ENCODE data around the gene LAMB1.
"Not testable (repeated sequence)": the region's sequence is repeated elsewhere in the genome, so short reads cannot be mapped to it uniquely, and the experiment has no call there.

LAMB1 gene

DNA sequence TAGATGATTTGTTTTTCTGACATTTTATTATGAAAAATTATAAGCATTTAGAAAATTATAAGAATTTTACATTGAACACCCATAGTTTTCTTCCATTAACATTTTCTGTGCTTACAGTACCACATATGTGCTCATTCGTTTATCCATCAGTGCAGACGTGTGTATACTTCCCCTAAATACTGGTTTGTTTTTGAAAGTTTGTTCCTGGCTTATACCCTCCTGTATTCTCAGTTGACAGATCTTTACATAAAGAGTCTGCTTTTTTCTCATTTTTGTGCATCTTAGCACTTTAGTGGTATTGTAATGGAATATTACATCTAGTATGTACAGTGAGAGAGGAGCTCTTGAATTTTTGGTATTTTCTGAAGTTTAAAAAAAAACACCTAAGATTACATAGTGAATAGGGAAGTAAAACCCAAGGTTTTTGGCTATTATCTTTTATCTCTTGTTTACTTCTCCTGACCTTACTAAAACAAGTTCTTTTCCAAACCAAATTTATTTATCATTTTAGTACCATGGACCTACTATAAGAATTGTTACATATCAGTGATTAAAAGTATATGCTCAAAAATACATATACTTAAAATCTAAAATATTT is 103.9 kb downstream of the LAMB1 start:
- TF ChIP-seq, protein P1, sequence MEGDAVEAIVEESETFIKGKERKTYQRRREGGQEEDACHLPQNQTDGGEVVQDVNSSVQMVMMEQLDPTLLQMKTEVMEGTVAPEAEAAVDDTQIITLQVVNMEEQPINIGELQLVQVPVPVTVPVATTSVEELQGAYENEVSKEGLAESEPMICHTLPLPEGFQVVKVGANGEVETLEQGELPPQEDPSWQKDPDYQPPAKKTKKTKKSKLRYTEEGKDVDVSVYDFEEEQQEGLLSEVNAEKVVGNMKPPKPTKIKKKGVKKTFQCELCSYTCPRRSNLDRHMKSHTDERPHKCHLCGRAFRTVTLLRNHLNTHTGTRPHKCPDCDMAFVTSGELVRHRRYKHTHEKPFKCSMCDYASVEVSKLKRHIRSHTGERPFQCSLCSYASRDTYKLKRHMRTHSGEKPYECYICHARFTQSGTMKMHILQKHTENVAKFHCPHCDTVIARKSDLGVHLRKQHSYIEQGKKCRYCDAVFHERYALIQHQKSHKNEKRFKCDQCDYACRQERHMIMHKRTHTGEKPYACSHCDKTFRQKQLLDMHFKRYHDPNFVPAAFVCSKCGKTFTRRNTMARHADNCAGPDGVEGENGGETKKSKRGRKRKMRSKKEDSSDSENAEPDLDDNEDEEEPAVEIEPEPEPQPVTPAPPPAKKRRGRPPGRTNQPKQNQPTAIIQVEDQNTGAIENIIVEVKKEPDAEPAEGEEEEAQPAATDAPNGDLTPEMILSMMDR (IDR thresholded peaks at IDR 0.05; ENCODE audit: insufficient read depth, low read depth, low read length, missing control alignments): no peak
- H3K4me3 ChIP-seq (ENCODE audit: low read depth, low read length): no peak overlapping the region
- DNase-seq (ENCODE audit: low read depth): no peak

- DNase-seq (ENCODE audit: low read depth): not testable (repeated sequence)
- H3K4me3 ChIP-seq (ENCODE audit: low read depth, low read length): peak overlapping the region; percentile 77
These were observed 110.6 kb downstream of the LAMB1 start for GRCh38 chr7:107892367-107892741.

GRCh38 chr7:107891636-107892366 is 111.2 kb downstream of the LAMB1 start:
- no peak for DNase-seq (ENCODE audit: low read depth)

GRCh38 chr7:107890962-107891635 is 111.9 kb downstream of the LAMB1 start, which contains the start of gene DLD:
TSS of gene DLD (plus strand) at chr7:107891183. CDS start at chr7:107891251, 68 bp downstream.
- H3K4me3 ChIP-seq (ENCODE audit: low read depth, low read length): peak within 1 kb of the TSS; percentile 77
- TF ChIP-seq, protein P1 (IDR thresholded peaks at IDR 0.05; ENCODE audit: insufficient read depth, low read depth, low read length, missing control alignments): no peak
- DNase-seq (ENCODE audit: low read depth): peak; percentile 93

More at GRCh38 chr7:107891636-107892366, 111.2 kb downstream of the LAMB1 start:
- TF ChIP-seq, protein P1 (IDR thresholded peaks at IDR 0.05; ENCODE audit: insufficient read depth, low read depth, low read length, missing control alignments): no peak
- peak overlapping the region; percentile 77 for H3K4me3 ChIP-seq (ENCODE audit: low read depth, low read length)

GRCh38 chr7:107890493-107890961 is 112.4 kb downstream of the LAMB1 start:
- TF ChIP-seq, protein P1 (IDR thresholded peaks at IDR 0.05; ENCODE audit: insufficient read depth, low read depth, low read length, missing control alignments): no peak
- peak overlapping the region; percentile 77 for H3K4me3 ChIP-seq (ENCODE audit: low read depth, low read length)
- DNase-seq (ENCODE audit: low read depth): no peak

- TF ChIP-seq, protein P1 (IDR thresholded peaks at IDR 0.05; ENCODE audit: insufficient read depth, low read depth, low read length, missing control alignments): no peak
- H3K4me3 ChIP-seq (ENCODE audit: low read depth, low read length): no peak overlapping the region
- DNase-seq (ENCODE audit: low read depth): no peak
These were observed 113.0 kb downstream of the LAMB1 start for GRCh38 chr7:107889992-107890391.

GRCh38 chr7:107887827-107888226 is 115.1 kb downstream of the LAMB1 start:
- not testable (repeated sequence) for DNase-seq (ENCODE audit: low read depth); H3K4me3 ChIP-seq (ENCODE audit: low read depth, low read length)

All from GM12865 (cell line).